Activated T-helper 1 cell treated with anti-CD3 and anti-CD28 coated beads, Interleukin-12 subunit alpha, Interleukin-12 subunit beta, Interleukin-2, Interleukin-4 antibody, amounts not matched to agents 30 ng/mL and 10 ng/mL and 1 ng/mL, durations not matched to agents 14 hours and 24 hours and 36 hours (primary cell): ENCODE data around the gene CYB5D1. TPM values are rescaled to one million over a fixed set of nuclear protein-coding genes. Genes with fewer than 3 reads are reported as not detected.

ENCODE experiments used
- DNase-seq: peaks from one replicate; pipeline ENCODE4 v3.0.0; 2021; ENCODE audit warnings: low spot score
- H3K27ac Mint-ChIP-seq: one replicate; pipeline ENCODE4 v1.8.0; 2021; ENCODE audit warnings: mild to moderate bottlenecking, mixed read lengths
- H3K27me3 Mint-ChIP-seq: one replicate; pipeline ENCODE4 v1.8.0; 2022; ENCODE audit warnings: mild to moderate bottlenecking, moderate library complexity, mixed read lengths; ENCODE audit not compliant: insufficient read depth
- H3K36me3 Mint-ChIP-seq: one replicate; pipeline ENCODE4 v1.8.0; 2021; ENCODE audit warnings: low read depth, mixed read lengths
- H3K4me1 Mint-ChIP-seq: one replicate; pipeline ENCODE4 v1.8.0; 2021; ENCODE audit warnings: low read depth, mixed read lengths
- H3K4me3 Mint-ChIP-seq: one replicate; pipeline ENCODE4 v1.8.0; 2021; ENCODE audit warnings: mild to moderate bottlenecking, moderate library complexity, mixed read lengths
- H3K9me3 Mint-ChIP-seq: one replicate; pipeline ENCODE4 v1.8.0; 2021; ENCODE audit warnings: mixed read lengths
- intact Hi-C: fragments of 100-400 bp; cut with micrococcal nuclease; formaldehyde crosslinking; loops from one replicate; pipeline ENCODE4 v1.15.1; 2024
- total RNA-seq: library from RNA; stranded (reverse); gene quantifications from 2 replicates; pipeline ENCODE4 v1.2.3, GENCODE V29; 2022

CYB5D1 gene
- total RNA-seq, 1 donor from 2014 or later: 11.8 TPM

DNA sequence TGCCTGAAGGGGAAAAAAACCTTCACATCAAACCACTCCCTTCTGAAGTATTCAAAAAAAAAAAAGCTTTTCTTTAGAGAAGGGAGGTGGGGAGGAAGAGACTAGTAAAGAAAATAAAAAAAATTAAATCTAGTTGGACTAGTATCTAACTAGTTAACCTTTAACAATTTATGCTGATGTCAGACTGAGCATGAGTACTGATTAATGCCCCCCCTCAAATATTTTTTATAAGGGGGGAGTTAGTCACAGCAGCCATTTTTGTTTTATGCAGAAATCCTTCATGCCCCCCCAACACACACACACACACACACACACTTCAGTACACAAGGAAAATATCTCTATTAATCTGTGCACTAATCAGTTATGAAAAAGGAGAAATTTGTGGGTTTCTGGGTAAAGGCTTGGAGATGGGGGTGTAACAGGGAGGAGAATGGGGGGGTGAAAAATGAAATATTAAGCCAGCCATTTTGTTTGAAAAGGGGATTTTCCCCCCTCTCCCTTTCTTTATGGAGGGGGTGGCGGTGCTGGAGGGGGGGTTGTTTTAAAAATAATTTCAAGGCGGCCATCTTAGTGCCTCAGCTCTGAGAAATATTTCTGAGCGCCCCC lies 26.1 kb downstream of the CYB5D1 start:
- no peaks in the 10 kb centered on the region for H3K9me3 Mint-ChIP-seq
- peak overlapping the region; percentile 69 for H3K4me3 Mint-ChIP-seq
- H3K4me1 Mint-ChIP-seq: no peaks in the 10 kb centered on the region
- no peaks in the 10 kb centered on the region for H3K27me3 Mint-ChIP-seq
- intact Hi-C loops: no loop called here
- H3K27ac Mint-ChIP-seq: peak overlapping the region; percentile 65
- peak; percentile 11 for DNase-seq
- H3K36me3 Mint-ChIP-seq: peaks cover 1% of the 10 kb centered on the region

DNA sequence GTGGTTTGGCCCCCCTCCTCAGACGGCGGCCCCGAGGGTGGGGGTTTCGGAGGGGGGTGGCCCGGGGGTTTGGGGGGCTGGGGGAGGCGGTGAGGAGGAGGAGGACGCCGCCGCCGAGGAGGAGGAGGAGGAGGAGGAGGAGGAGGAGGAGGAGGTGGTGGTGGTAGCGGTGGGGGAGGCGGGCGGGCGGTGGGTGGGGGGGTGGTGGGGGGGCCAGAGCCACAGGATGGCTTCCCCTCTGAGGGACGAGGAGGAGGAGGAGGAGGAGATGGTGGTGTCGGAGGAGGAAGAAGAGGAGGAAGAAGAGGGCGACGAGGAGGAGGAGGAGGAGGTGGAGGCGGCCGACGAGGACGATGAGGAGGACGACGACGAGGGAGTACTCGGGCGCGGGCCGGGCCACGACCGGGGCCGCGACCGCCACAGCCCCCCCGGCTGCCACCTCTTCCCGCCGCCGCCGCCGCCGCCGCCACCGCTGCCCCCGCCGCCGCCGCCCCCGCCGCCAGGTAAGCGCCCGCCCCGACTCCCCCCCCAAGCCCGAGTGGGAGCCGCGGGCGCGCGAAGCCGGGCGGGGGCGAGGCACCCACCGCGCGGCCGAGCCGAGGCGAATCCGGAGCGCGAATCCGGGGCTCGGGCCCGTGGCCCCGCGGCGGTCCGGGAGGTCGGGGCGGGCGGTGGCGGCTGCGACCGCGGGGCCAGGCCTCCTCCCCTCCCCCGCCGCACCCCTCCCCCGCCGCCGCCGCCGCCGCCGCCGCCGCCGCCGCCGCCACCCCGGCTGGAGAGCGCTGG lies 27.0 kb downstream of the CYB5D1 start:
- DNase-seq: peak; percentile 12
- Mint-ChIP-seq H3K27me3 (no peaks in the 10 kb centered on the region), H3K4me3 (peak overlapping the region; percentile 69), H3K4me1 (no peaks in the 10 kb centered on the region), H3K27ac (peak overlapping the region; percentile 83), H3K9me3 (no peaks in the 10 kb centered on the region), H3K36me3 (peaks cover 5% of the 10 kb centered on the region)
- intact Hi-C loops: loop anchor here (5.0 kb wide), 1 partner anchor 268 kb away; the partner anchor contains the start of gene PER1

DNA sequence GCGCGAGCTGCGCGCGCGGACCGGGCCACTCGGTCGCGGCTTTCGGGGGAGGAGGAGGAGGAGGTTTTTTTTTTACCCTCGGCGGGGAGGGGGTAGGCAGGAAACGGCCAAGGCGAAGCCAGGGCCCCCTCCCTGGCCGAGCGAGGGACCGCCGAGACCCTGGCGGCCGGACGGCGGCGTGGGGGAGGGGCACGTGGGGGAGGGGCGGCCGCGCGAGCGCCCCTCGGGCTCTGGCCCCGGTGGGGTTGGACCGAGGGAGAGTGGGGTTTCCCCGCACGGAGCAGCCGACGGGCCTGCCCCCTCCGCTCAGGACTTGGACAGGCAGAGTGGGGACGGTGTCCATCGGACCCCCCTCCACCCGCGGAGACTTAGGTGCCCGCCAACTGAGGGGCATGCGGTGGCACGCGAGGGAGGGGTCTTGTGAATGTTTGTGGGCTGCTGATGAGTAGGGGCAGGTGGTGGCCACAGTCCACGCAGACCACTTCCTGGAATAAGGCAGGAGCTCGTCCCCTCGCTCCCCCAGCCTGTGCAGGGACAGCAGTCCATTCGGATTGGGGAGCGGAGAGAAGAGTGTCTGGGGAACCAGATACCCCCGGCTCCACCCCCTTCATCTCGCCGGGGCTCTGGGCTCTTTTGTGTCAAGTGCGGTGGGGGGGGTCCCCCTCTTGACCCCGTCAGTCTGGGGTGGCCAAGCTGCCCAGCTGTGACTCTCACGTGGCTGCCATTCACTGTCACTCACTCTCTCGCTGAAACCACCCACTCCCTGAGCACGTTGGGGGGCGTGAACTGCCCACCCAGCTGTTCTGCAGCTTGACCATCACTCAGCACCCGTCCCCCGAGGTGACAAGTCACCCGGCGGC lies 27.8 kb downstream of the CYB5D1 start:
- H3K36me3 Mint-ChIP-seq: peaks cover 11% of the 10 kb centered on the region
- intact Hi-C loops: loop anchor here (5.0 kb wide), 1 partner anchor 267 kb away; the partner anchor contains the start of gene PER1
- no peaks in the 10 kb centered on the region for H3K4me1 Mint-ChIP-seq
- H3K27ac Mint-ChIP-seq: no peak overlapping the region
- DNase-seq: peak; percentile 44
- no peaks in the 10 kb centered on the region for H3K27me3 Mint-ChIP-seq
- no peaks in the 10 kb centered on the region for H3K9me3 Mint-ChIP-seq
- no peak overlapping the region for H3K4me3 Mint-ChIP-seq

DNA sequence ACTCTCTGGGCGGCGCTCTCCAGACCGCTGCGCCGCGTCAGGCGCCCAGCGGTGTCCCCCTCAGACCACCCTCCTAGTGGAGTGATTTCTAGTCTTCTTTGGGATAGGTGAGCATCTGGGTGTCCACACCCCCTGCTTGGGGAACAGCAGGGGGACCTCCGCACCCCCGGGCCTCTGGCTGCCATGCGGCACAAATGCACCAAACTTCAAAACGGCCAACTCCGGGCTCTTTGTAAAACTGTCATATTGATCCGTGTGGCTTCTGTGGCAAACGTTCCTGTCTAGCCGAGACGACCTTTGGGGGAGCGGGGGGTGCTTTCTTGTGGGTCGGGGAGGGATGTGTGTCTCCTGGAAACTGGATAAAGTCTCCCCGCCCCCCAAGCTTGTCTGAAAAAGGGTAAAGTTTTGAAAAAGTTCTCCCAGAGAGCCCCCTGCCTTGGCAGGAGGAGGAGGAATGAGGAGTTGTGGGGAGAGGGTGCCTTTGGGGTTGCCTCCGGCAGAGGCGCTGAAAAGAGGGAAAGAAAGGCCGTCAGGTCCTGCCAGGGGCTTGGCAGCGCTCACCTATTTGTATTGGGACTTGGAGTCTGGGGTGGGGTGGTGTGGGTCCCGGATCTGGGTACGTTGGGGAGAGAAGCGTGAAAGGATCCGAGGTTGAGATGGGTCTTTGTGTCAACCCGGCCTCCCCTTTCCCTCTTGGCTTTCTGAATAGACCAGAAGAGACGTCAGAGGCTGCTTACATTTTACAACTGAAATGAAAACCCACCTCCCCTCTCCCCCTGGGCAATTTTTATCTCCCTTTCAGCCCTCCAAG lies 28.6 kb downstream of the CYB5D1 start:
- DNase-seq: peak; percentile 43
- no peak overlapping the region for H3K4me3 Mint-ChIP-seq
- H3K4me1 Mint-ChIP-seq: no peaks in the 10 kb centered on the region
- H3K36me3 Mint-ChIP-seq: peaks cover 18% of the 10 kb centered on the region
- intact Hi-C loops: loop anchor here (1.0 to 5.0 kb wide), 8 partner anchors 29 to 266 kb away; partner anchors contain the start of genes CNTROB, KDM6B, NAA38 and PER1
- H3K27ac Mint-ChIP-seq: no peak overlapping the region
- no peaks in the 10 kb centered on the region for H3K9me3 Mint-ChIP-seq
- H3K27me3 Mint-ChIP-seq: no peaks in the 10 kb centered on the region

DNA sequence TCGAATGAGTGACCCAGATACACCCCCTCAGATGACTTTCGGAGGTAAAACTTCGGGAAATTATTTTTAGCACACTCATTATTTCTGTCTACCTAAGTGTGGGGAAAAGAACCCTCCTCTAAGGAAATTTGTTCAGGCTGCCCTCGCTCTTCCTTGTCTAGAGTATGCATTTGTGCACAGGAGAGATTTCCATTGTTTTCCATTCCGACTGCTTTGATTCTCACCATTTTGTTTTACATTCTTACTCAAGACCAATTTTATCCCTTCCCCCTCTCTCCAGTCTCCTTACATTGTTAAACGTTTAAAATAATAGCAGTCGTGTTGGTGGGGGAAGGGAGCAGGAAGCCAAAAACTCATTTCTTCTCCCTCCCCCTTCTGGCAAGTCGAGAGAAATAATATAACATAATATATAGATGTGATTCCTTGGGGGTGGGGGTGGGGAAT lies 29.3 kb downstream of the CYB5D1 start:
- DNase-seq: no peak
- intact Hi-C loops: loop anchor here (1.0 to 5.0 kb wide), 8 partner anchors 28 to 265 kb away; partner anchors contain the start of genes CNTROB, KDM6B, NAA38 and PER1
- peaks cover 21% of the 10 kb centered on the region for H3K36me3 Mint-ChIP-seq
- H3K4me3 Mint-ChIP-seq: no peak overlapping the region
- peaks cover 2% of the 10 kb centered on the region for H3K4me1 Mint-ChIP-seq
- no peak overlapping the region for H3K27ac Mint-ChIP-seq
- no peaks in the 10 kb centered on the region for H3K9me3 Mint-ChIP-seq
- no peaks in the 10 kb centered on the region for H3K27me3 Mint-ChIP-seq

DNA sequence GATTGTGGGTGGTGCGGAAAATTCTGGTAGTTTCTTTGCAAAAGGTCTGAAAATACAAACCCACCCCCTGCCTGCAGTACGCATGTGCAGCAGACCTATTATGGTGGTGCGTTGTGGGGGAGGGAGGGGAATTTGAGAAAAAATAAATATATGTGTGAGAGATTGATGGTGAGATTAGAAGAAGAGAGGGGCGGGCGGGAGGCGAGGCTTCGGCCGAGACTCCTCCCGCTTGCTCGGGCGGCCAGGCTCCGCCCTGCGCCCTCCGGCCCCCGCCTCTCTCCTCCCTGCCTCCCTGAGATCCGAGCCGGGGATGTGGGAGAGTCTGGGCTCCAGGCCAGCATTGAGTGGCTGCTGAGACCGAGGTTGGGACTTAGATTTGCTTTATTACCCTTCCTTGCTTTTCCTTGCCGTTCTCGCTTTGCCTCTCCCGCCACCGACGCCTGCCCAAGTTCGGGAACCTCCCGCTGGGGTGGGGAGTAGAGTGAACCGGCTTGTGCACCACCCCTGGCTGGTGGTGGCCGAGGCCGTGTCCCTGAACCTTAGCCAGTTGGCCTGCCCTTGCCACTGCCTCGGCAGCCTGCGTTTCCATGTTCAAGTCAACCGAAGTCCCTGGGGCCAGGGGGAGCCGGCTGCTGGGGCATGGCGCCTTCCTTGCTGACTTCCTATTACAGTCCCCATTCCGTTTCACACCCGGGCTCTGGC lies 29.8 kb downstream of the CYB5D1 start:
- Mint-ChIP-seq H3K27me3 (no peaks in the 10 kb centered on the region), H3K36me3 (peaks cover 22% of the 10 kb centered on the region), H3K9me3 (no peaks in the 10 kb centered on the region), H3K27ac (no peak overlapping the region), H3K4me3 (no peak overlapping the region), H3K4me1 (peaks cover 3% of the 10 kb centered on the region)
- peak; percentile 77 for DNase-seq
- intact Hi-C loops: loop anchor here (1.0 to 5.0 kb wide), 8 partner anchors 28 to 265 kb away; partner anchors contain the start of genes CNTROB, KDM6B, NAA38 and PER1

DNA sequence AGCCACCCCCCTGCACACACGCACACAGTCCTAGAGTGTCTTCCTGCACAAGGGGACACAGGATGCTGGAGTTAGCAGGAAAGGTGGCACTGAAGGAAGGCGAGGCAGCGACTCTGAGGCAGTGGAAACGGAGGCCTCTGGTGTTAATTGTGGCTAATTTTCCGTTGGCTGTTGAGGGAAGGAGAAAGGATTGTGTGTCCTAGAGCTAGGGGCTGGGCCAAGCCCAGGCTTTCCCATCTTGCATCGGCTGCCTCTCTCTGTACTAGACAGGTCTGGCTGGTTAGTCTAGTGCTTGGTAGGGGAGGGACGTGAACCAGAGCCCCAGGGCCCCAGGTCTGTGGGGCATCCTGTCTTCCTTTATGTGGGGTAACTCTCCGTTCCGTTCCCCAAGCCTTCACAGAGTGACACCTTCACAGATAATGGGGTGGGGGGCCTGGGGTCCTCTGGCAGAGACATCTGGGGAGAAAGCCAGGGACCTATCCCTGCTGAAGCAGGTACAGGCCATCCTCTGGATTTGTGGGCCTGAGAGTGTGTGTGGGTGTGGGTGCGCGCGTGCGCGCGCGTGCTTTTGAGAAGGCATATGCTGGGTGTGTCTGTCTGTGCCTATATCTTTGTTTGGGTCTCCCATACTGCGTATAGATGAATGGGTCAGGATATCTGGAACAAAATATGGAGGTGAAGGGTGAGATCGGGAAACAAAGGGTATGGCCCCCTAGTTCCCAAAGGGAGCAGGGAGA lies 30.5 kb downstream of the CYB5D1 start, which contains the start of gene CHD3:
Gene CHD3 (plus strand): TSS at position 606 of the 737 bp plus-strand sequence. CDS start 212 bp downstream, outside the sequence.
- peak; percentile 30 for DNase-seq
- peaks cover 3% of the 10 kb centered on the region for H3K4me1 Mint-ChIP-seq
- peak within 1 kb of the TSS; percentile 9 for H3K4me3 Mint-ChIP-seq
- H3K27ac Mint-ChIP-seq: peak within 1 kb of the TSS; percentile 27
- intact Hi-C loops: loop anchor here (5.0 kb wide), 1 partner anchor 264 kb away; the partner anchor contains the start of gene PER1
- H3K9me3 Mint-ChIP-seq: no peaks in the 10 kb centered on the region
- H3K27me3 Mint-ChIP-seq: no peaks in the 10 kb centered on the region
- H3K36me3 Mint-ChIP-seq: peaks cover 22% of the 10 kb centered on the region

DNA sequence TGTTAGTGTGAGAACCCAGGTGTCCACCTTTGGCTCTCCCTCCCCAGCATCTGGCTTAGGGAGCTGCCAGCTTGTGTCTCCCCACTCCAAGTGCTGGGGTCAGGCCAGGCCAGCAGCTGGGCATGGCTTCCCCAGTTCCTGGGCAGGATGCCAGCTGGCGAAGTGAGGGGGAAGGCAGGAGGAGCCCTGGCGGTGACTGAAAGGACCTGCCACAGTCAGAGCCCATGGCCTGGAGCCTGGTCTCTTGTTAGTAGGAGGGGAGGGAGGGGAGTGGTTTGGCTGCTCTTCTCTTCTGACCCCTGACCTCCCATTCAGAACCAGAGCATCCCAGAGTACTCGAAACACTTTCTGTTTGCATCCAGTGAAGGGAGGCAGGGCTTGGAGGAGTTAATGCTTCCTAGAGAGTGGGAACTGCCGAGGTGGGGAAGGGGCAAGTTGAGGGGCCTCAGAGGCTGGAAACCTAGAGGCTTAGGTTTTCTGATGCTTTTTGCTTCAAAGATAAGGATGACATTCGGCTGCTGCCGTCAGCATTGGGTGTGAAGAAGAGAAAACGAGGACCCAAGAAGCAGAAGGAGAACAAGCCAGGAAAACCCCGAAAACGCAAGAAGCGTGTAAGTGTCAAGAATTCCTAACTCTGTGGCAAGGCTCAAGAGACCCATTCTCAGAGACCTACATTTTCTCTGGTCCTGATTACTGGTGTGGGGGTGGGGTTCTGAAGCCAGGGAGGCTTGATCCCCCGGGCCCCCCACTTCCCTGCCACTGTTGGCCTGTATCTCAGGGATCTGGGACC lies 31.6 kb downstream of the CYB5D1 start:
- H3K27ac Mint-ChIP-seq: peak overlapping the region; percentile 27
- no peaks in the 10 kb centered on the region for H3K9me3 Mint-ChIP-seq
- peaks cover 3% of the 10 kb centered on the region for H3K4me1 Mint-ChIP-seq
- intact Hi-C loops: loop anchor here (5.0 kb wide), 1 partner anchor 263 kb away; the partner anchor contains the start of gene PER1
- H3K27me3 Mint-ChIP-seq: no peaks in the 10 kb centered on the region
- DNase-seq: no peak
- peak overlapping the region; percentile 9 for H3K4me3 Mint-ChIP-seq
- H3K36me3 Mint-ChIP-seq: peaks cover 28% of the 10 kb centered on the region

DNA sequence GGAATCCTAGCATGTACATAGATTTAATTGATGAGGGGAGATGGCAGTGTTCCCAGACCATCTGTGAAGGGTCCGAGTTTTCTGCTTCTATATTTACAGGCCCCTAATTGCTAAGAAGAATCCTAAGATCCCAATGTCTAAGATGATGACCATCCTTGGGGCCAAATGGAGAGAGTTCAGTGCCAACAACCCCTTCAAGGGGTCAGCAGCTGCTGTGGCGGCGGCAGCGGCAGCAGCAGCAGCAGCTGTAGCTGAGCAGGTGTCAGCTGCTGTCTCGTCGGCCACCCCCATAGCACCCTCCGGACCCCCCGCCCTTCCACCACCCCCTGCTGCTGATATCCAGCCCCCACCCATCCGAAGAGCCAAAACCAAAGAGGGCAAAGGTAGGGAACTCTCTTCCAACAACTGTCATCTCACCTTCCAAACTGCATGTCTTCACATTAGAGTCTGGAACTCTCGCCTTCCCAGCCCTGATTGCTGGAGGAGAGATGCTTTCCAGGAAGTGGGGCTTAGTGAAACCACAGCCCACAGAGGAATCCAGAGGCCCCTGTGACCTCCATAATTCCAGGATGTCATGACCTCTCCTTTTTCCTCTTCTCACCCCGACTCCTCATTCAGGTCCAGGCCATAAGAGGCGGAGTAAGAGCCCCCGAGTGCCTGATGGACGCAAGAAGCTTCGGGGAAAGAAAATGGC lies 35.5 kb downstream of the CYB5D1 start:
- Mint-ChIP-seq H3K36me3 (peaks cover 54% of the 10 kb centered on the region), H3K27ac (no peak overlapping the region), H3K9me3 (no peaks in the 10 kb centered on the region), H3K4me3 (no peak overlapping the region), H3K27me3 (no peaks in the 10 kb centered on the region), H3K4me1 (peaks cover 11% of the 10 kb centered on the region)
- intact Hi-C loops: no loop called here
- no peak for DNase-seq

DNA sequence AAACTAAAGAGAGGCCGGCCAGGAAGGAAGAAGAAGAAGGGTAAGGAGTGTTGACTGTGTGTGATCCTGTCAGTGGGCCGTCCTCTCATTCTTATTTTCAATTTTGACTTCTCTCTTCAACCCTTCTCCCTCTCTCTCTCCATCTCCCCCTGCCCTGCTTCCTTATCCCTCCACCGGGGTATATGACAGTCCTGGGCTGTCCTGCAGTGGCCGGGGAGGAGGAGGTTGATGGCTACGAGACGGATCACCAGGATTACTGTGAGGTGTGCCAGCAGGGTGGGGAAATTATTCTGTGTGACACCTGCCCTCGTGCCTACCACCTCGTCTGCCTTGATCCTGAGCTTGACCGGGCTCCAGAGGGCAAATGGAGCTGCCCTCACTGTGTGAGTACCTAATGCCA lies 36.4 kb downstream of the CYB5D1 start:
- intact Hi-C loops: no loop called here
- peaks cover 11% of the 10 kb centered on the region for H3K4me1 Mint-ChIP-seq
- H3K36me3 Mint-ChIP-seq: peaks cover 63% of the 10 kb centered on the region
- DNase-seq: no peak
- H3K4me3 Mint-ChIP-seq: no peak overlapping the region
- H3K27me3 Mint-ChIP-seq: no peaks in the 10 kb centered on the region
- no peak overlapping the region for H3K27ac Mint-ChIP-seq
- H3K9me3 Mint-ChIP-seq: no peaks in the 10 kb centered on the region
